Type B pancreatic cell (in vitro differentiated cells): ENCODE data around the gene SNX25. TPM values are rescaled to one million over a fixed set of nuclear protein-coding genes. Genes with fewer than 3 reads are reported as not detected.

Source experiments
- DNase-seq: peaks from one replicate; pipeline ENCODE4 v3.0.0; 2021; ENCODE audit warnings: mixed read lengths; ENCODE audit not compliant: unreplicated experiment; ENCODE audit errors: extremely low spot score
- H3K27ac Mint-ChIP-seq: 2 replicates; pipeline ENCODE4 v1.8.0; 2021; ENCODE audit warnings: mild to moderate bottlenecking, mixed read lengths
- H3K27me3 Mint-ChIP-seq: 2 replicates; pipeline ENCODE4 v1.8.0; 2021; ENCODE audit warnings: mixed read lengths
- H3K36me3 Mint-ChIP-seq: 2 replicates; pipeline ENCODE4 v1.8.0; 2021; ENCODE audit warnings: mixed read lengths
- H3K4me1 Mint-ChIP-seq: one replicate; pipeline ENCODE4 v1.8.0; 2021; ENCODE audit warnings: mixed read lengths; ENCODE audit not compliant: unreplicated experiment
- H3K4me3 Mint-ChIP-seq: 2 replicates; pipeline ENCODE4 v1.8.0; 2021; ENCODE audit warnings: mild to moderate bottlenecking, mixed read lengths
- H3K9me3 Mint-ChIP-seq: 2 replicates; pipeline ENCODE4 v1.8.0; 2021; ENCODE audit warnings: mixed read lengths
- total RNA-seq: library from RNA; stranded (reverse); gene quantifications from 2 replicates; pipeline ENCODE4 v1.2.1, GENCODE V29; 2021; ENCODE audit warnings: low replicate concordance
- TF ChIP-seq, protein P1 (sequence below): fragments of 200-600 bp; sonication (generic); conservative IDR thresholded peaks from 2 replicates; pipeline ENCODE4 v1.5.0; 2021; ENCODE audit warnings: antibody characterized with exemption, mild to moderate bottlenecking

Gene SNX25
- total RNA-seq, 1 donor from 2014 or later: 11.2 TPM

DNA sequence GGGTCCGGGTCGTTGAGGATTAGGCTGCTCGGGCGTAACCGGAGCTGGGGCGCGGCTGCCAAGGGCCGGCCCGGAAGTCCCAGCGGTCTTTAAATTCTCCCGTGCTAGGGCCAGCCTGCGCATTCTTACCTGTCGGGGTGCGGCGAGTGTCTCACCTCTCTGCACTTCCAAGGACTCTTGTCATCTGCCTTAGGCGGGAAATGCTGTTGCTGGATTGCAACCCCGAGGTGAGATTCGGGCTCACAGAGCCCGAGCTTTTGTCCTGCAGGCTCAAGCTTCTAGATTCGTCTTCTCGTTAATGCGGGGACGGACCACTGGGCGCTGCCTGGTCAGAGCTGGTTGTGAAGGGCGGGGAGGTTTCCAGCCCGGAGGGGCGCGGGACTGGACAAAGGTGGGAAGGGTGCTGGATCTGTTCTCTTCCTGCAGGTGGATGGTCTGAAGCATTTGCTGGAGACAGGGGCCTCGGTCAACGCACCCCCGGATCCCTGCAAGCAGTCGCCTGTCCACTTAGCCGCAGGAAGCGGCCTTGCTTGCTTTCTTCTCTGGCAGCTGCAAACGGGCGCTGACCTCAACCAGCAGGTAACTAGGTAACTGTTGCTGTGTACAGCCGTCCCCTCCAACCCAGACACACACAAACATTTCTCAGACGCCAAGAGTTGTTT is 187.5 kb downstream of the SNX25 start, which contains the start of gene ANKRD37:
ANKRD37 (plus strand) TSS at position 118 of the 662 bp plus-strand sequence; CDS start at position 201, 83 bp downstream.
- peaks cover 3% of the 10 kb centered on the region for H3K27me3 Mint-ChIP-seq
- peaks cover 20% of the 10 kb centered on the region for H3K4me1 Mint-ChIP-seq
- peak within 1 kb of the TSS; percentile 92 for H3K4me3 Mint-ChIP-seq
- H3K9me3 Mint-ChIP-seq: peaks cover 3% of the 10 kb centered on the region
- DNase-seq: no peak
- peak within 1 kb of the TSS; percentile 97 for H3K27ac Mint-ChIP-seq
- H3K36me3 Mint-ChIP-seq: no peaks in the 10 kb centered on the region
- TF ChIP-seq, protein P1, sequence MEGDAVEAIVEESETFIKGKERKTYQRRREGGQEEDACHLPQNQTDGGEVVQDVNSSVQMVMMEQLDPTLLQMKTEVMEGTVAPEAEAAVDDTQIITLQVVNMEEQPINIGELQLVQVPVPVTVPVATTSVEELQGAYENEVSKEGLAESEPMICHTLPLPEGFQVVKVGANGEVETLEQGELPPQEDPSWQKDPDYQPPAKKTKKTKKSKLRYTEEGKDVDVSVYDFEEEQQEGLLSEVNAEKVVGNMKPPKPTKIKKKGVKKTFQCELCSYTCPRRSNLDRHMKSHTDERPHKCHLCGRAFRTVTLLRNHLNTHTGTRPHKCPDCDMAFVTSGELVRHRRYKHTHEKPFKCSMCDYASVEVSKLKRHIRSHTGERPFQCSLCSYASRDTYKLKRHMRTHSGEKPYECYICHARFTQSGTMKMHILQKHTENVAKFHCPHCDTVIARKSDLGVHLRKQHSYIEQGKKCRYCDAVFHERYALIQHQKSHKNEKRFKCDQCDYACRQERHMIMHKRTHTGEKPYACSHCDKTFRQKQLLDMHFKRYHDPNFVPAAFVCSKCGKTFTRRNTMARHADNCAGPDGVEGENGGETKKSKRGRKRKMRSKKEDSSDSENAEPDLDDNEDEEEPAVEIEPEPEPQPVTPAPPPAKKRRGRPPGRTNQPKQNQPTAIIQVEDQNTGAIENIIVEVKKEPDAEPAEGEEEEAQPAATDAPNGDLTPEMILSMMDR: peak; percentile 22

DNA sequence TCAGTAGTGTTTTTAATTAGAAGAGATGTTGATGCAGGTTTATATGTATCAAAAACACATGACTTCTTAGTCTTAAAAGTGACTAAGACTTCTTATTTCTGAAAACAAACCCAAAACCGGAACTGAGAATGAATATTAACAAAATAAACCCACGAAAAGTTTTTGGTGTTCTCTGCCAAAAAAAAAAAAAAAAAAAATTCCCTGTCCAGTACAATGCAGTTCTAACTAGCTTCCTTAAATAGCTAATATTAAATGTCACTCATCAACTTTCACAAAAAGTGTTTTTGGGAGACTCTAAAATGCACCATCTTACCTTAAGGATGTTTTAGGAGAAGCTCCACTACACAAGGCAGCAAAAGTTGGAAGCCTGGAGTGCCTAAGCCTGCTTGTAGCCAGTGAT is 189.2 kb downstream of the SNX25 start:
- Mint-ChIP-seq H3K27ac (no peak overlapping the region), H3K4me1 (peaks cover 20% of the 10 kb centered on the region), H3K36me3 (peaks cover 6% of the 10 kb centered on the region), H3K27me3 (peaks cover 3% of the 10 kb centered on the region), H3K9me3 (no peaks in the 10 kb centered on the region), H3K4me3 (no peak overlapping the region)
- TF ChIP-seq, protein P1: no peak
- DNase-seq: no peak

DNA sequence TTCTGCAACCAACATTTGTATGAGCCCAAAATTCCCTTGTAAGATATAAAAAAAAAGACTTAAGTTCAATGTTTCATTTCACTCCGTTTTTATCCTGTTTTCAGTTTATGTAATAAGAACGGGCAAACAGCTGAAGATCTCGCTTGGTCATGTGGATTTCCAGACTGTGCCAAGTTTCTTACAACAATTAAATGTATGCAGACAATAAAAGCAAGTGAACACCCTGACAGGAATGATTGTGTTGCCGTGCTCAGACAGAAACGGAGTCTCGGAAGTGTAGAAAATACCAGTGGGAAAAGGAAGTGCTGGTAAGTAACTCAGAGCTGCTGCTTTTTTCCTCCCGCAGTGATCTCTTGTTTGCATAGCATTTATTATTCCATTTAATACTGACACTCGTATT is 190.1 kb downstream of the SNX25 start:
- H3K4me3 Mint-ChIP-seq: no peak overlapping the region

DNA sequence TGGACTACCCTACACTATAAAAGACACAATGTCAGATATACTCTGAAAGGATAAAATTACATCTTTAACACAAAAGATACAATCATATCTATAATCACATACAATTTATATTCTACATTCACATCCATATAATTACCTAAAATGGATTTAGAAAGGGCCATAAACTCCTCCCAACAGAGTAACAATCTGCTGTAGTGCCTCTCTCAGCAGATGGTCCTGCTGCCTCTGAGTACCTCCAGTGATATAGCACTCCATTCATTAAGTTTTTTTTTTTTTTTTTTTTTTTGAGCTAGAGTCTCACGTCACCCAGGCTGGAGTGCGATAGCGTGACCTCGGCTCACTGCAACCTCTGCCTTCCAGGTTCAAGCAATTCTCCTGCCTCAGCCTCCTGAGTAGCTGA is 194.6 kb downstream of the SNX25 start:
- DNase-seq: no peak
- Mint-ChIP-seq H3K27me3 (no peaks in the 10 kb centered on the region), H3K4me3 (no peak overlapping the region), H3K36me3 (peaks cover 17% of the 10 kb centered on the region), H3K4me1 (no peaks in the 10 kb centered on the region), H3K9me3 (no peaks in the 10 kb centered on the region), H3K27ac (no peak overlapping the region)
- TF ChIP-seq, protein P1: no peak

More for the DNA sequence above, 190.1 kb downstream of the SNX25 start:
- H3K27ac Mint-ChIP-seq: no peak overlapping the region
- no peak for DNase-seq
- peaks cover 3% of the 10 kb centered on the region for H3K27me3 Mint-ChIP-seq
- H3K36me3 Mint-ChIP-seq: peaks cover 6% of the 10 kb centered on the region
- TF ChIP-seq, protein P1: no peak
- no peaks in the 10 kb centered on the region for H3K9me3 Mint-ChIP-seq
- peaks cover 18% of the 10 kb centered on the region for H3K4me1 Mint-ChIP-seq

DNA sequence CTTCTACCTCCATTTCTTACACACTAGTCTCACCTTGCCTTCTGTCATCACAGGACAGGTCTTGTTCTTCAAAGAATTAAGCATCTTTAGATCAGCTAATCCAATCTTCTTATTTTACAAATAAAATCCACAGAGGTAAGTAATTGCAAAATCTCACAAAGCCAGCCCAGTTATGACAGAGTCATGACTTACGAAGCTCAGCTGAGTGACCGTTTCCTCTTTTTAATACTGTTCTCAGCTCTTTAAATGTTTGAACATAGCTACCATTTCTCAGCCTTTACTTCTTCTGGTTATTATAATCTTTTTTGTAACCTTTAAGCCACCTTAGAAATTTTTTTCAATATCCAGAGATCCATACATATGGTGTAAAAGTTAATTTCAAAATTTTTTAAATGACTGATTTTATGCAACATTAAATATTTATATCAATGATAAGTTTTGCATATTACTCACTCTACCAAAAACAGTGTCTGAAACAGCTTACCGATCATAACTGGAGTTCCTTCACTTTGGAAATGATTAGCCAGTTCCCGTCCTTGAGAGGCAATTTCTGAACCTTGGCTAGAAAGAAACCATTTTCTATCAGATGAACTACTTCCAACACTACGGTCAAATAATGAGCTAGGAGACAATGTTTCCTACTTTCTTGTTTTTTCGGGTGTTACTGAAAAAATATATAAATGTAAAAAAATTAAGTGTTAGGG is 196.1 kb downstream of the SNX25 start:
- H3K27ac Mint-ChIP-seq: no peak overlapping the region

More for the DNA sequence above, 196.1 kb downstream of the SNX25 start:
- Mint-ChIP-seq H3K27me3 (no peaks in the 10 kb centered on the region), H3K4me3 (no peak overlapping the region), H3K36me3 (peaks cover 23% of the 10 kb centered on the region), H3K4me1 (no peaks in the 10 kb centered on the region), H3K9me3 (peaks cover 4% of the 10 kb centered on the region)
- no peak for DNase-seq
- TF ChIP-seq, protein P1: no peak
